OCI-LY7 (cell line): ENCODE measurements around the gene APBB2.

Experiments
- CTCF ChIP-seq: fragments of 200-600 bp; sonication (generic); conservative IDR thresholded peaks from 2 replicates; pipeline ENCODE4 v1.5.1; 2014; ENCODE audit warnings: mild to moderate bottlenecking, antibody characterized with exemption, low read length, moderate library complexity, mixed read lengths
- EZH2phosphoT487 ChIP-seq: fragments of 200-600 bp; sonication (generic); IDR thresholded peaks from 2 replicates; pipeline ENCODE4 v1.6.1; 2018; ENCODE audit warnings: low read depth, borderline replicate concordance, mild to moderate bottlenecking, mixed run types, antibody characterized with exemption, low read length, moderate library complexity, mixed read lengths

GRCh38 chr4:40789031-40789430, 425.3 kb downstream of the APBB2 start:
- TF ChIP-seq CTCF (no peak), EZH2phosphoT487 (no peak)
